ENCODE data around the gene SORCS2.

DNA sequence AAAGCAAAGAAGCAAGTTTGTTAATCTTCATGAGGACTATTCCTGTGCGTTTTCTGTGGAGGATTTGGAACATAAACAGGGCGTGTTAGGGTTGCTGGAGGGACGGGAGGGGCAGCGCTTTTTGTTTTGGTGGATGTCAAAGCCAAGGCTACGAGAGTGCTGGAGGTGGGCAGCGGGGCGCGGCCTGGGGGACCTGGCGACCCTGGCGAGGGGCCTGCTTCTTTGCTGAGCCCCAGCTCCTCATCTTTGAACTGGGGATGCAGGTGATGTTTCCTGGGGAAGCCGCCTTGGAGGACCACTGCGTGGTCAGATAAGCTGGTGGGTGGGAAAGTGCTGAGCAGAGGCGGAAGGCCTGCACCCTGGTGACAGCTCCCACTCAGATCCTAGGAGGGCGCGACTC is 55.2 kb downstream of the SORCS2 start:
- TF ChIP-seq SUZ12 (IDR thresholded peaks at IDR 0.05) (no peak), FOXM1 (IDR thresholded peaks at IDR 0.05; ENCODE audit: borderline replicate concordance) (no peak), HDGF (IDR thresholded peaks at IDR 0.05; ENCODE audit: borderline replicate concordance) (no peak), FOXA1 (IDR thresholded peaks at IDR 0.05) (no peak), BHLHE40 (IDR thresholded peaks at IDR 0.05; ENCODE audit: borderline replicate concordance) (no peak), SP1 (IDR thresholded peaks at IDR 0.05) (no peak), ELF4 (IDR thresholded peaks at IDR 0.05) (no peak), LEF1 (IDR thresholded peaks at IDR 0.05; ENCODE audit: borderline replicate concordance) (no peak), TARDBP (IDR thresholded peaks at IDR 0.05) (no peak), FOXK2 (IDR thresholded peaks at IDR 0.05) (no peak)
